ENCODE data around the gene ELP5.

The ELP5 gene, protein sequence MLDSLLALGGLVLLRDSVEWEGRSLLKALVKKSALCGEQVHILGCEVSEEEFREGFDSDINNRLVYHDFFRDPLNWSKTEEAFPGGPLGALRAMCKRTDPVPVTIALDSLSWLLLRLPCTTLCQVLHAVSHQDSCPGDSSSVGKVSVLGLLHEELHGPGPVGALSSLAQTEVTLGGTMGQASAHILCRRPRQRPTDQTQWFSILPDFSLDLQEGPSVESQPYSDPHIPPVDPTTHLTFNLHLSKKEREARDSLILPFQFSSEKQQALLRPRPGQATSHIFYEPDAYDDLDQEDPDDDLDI

DNA sequence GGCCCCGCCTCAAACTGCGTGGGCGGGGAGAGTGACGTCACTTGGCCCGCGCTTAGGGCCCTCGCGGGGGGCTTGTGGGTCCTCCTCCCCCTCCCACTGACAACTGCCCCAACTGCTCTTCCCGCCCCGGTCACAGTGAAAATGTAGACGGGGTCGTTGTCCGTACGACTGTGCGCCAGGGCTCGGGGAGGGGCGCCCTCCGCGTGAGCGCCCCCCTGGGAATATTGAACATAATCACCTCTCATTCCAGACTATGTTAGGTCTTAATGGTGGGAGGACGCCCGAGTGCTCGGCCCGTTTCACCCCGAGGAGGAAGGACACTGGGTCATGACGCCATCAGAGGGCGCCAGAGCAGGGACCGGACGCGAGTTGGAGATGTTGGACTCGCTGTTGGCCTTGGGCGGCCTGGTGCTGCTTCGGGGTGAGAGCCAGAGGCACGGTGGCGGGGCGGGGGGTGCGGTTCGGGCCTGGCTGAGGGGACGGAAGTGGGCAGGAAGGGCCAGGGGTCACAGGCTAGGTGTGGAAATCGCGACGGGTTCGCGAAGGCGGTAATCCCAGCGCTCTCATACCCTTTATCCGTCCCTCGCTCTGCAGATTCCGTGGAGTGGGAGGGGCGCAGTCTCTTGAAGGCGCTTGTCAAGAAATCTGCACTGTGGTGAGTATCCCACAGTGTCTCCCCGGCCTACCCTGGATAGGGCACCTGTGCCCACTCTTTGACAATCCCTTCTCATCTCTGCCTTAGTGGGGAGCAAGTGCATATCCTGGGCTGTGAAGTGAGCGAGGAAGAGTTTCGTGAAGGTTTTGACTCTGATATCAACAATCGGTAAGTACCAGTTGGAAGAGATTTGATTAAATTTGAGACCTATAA is at the start of gene ELP5:
TSS of gene ELP5 (plus strand) at position 40 of the 868 bp plus-strand sequence. CDS start at position 376, 336 bp downstream.
- DNase-seq, result peak; percentile 97

DNA sequence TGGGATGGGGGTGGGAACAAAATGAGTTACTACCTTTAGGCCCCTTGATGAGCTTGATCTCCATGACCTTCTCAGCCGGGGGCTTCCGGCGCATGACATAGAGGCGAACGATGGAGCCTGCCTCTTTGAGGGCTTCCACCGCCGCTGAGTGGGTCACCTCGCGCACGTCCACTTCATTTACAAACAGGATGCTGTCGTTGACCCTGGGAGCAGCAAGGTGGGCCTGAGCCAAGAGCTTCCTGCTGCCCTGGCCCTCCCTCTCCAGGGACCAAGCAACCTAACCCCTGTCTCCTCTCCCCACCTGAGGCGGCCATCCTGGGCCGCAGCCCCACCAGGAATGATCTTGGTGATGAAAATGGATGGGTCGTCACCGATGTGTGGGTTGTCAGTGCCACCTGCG is 48.6 kb upstream of the ELP5 start:
- no peak for DNase-seq

DNA sequence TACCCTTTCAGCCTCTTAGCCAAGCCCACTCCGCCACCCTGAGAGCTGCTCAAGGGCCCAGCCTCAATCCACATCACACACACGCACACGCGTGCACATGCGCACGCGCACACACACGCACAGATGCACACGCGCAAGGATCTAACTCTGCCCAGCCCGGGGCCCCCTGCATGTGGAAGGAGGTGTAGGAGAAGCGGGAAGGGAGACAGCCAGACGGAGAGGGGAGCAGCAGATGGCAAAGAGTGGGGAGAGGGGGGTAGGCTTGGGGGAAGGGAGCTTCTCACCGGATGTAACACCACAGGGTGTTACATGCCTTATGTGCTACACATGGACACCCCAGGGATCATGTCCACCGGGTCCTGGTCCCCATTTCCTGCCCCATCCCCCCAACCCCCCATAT is 47.7 kb upstream of the ELP5 start:
- no peak for DNase-seq

GRCh38 chr17:7204828-7205461 is 47.1 kb upstream of the ELP5 start:
- DNase-seq, result peak; percentile 91

- DNase-seq, result no peak
Measured at GRCh38 chr17:7205561-7205960, 46.5 kb upstream of the ELP5 start.

DNA sequence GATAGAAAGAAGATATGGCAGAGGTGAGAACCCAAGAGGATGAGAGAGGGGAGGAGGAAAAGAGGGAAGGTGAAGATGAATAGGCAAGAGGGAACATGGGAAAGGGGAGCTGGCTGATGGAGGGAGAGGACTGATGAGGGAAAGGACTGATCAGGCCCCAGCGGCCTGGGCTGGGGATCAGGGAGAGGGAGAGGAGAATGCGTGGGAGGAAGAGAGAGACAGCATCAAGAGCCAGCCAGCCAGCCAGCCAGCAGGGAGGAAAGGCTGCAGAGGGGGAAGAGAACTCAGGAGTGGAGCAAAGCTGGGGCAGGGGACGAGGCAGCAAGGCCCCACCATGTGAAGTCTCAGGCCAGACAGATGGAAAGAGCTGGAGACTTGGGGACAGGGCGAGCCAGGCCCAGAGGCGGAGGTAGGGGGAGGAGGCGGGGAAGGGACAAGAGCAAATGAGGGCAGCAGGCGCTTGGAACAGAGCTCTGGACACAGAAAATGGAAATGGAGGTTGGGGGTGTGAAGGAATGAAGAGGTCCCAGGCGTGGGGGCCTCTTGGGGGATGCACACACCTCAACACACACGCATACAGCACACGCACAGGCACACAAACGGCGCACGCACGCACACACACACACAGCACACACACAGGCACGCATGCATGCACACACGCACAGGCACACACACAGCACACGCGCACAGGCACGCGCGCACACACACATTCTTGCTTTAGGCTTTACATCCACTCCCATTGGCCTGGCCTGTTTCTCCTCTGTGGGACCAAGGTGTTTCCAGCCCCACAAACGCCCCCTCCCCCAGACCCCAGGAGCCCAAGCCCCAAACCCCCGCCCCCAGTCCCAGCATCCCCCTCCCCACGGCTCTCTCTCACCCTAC is 44.7 kb upstream of the ELP5 start:
- DNase-seq, result no peak

- DNase-seq, result no peak
Measured at GRCh38 chr17:7208027-7208571, 43.9 kb upstream of the ELP5 start.

- no peak for DNase-seq
Measured at GRCh38 chr17:7208754-7209460, 43.1 kb upstream of the ELP5 start.

DNA sequence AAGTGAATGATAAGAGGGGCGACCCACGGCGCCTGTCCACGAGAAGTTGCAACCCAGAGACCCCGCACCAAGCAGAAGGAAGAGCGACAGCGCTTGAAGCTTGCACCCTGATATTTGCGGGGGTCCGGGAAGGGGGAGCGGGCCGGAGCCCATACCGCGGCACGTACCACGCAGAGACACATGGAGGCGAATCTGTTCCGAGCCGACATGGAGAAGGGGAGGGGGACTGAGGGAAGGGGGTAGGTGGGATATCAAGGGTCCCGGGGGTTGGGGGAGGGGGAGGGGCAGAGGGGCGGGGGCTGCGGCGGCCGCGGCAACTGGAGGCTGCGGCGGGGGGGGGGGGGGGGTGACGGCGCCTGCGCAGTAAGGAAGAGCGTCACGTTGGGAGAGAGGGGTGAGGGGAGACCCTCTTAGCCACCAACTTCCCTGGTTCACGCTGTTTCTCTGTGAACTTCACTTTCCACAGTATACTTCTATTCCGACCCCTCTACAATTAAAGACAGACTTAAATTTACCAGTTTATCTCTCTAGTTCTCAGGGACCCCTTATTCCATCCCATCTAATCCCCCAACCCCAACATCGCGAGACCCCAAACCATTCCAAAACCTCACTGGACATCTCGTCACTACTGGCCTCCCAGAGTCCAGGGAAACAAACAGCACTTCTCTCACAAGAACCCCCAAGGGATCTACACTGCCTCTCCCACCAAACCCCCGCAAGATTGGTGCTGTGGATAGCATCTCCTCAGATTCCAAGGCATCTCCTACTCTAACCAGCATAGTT is 40.3 kb upstream of the ELP5 start:
- DNase-seq, result no peak

DNA sequence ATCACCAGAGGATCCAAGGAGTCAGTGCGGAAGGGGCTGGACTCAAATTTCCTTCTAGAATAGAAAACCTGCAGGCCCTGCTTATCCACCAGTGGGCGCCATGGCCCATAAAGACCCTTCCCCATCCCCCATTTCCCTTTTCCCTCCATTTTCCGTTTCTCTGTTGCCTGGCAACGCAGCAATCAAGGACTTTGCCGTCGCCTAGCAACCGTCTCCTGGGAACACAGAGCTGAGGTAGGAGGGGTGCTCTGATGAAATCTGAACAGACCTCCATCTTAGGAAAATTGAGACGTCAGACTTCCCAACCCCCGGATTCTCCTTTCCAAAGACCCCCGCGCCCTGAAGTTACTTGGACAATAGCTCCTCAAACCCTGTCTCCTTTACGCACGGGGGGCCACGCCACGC is 38.1 kb upstream of the ELP5 start:
- peak; percentile 91 for DNase-seq

GRCh38 chr17:7214300-7215135 is 37.5 kb upstream of the ELP5 start:
- DNase-seq, result peak; percentile 100

GRCh38 chr17:7215136-7215638 is 36.8 kb upstream of the ELP5 start:
- DNase-seq, result no peak

GRCh38 chr17:7215652-7216180 is 36.3 kb upstream of the ELP5 start:
- DNase-seq, result peak; percentile 49

GRCh38 chr17:7216242-7217112 is 35.5 kb upstream of the ELP5 start:
- no peak for DNase-seq

DNA sequence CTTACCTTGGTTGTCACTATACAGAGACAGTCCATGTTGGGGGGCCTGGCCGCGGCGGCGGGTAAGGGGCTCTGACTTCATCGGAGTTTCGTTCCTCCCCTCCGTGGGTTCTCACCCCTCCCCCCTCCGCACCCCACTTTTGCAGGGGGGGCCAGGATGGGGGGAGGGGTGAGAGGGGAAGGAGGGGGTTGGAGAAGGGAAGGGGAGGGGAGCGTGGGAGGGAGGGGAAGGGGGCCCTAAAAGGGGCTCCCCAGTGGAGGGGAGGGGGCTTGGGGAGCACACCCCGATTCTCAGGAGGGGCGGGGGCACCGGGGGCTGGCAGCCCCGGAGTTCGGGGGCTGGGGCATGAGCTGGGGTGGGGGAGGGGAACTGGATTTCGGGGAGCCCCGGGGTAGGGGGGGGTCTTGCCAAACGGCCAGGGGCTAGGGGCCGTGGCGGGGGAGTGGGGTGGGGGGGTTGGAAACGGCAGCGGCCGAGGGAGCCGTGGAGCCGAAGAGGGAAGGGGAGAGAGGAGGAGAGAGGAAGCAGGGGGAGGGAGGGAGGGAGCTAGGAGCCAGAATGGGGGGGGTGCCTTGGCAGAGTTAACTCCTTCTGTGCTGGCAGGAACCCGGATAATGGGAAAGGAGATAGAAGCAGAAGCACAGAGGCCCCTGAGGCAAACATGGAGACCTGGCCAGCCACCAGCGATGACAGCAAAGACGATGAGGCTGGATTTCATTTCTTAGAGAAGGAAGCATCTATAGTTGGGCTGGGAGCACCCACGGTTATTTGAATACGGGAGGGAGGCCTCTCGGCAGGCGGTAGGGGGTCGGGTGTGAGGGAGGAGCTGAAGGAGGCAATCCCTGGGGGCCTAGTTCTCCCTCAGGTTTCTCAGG is 34.7 kb upstream of the ELP5 start:
- peak; percentile 90 for DNase-seq

- no peak for DNase-seq
Measured at GRCh38 chr17:7218166-7218565, 33.8 kb upstream of the ELP5 start.

DNA sequence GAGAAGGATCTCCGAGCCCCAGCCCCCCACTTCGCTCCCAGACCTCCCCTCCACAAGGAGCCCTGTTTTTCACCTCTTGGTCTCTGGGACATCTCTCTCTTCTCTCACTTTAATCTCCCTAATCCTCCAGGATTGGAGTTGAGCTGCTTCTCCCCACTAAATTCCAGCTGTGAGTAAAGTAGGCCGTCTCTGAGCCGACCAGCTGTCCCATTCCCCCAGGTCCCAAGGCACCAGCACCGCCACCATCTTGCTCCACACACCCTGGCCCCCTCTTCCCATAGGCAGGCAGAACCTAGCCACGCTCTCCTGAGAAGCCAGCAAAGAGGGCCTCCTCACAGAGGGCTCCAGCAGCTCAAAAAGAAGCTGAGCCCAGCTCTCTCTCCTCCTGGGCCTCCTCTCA is 33.3 kb upstream of the ELP5 start:
- no peak for DNase-seq
